ENCODE results near the gene SNX25. TPM values are rescaled to one million over a fixed set of nuclear protein-coding genes. Genes with fewer than 3 reads are reported as not detected.
A peak's percentile ranks its signal among the peaks of the same experiment; 100 is the strongest.

Gene SNX25
- total and polyA plus RNA-seq, 2 donors, result 9.9 to 32.7 TPM

DNA sequence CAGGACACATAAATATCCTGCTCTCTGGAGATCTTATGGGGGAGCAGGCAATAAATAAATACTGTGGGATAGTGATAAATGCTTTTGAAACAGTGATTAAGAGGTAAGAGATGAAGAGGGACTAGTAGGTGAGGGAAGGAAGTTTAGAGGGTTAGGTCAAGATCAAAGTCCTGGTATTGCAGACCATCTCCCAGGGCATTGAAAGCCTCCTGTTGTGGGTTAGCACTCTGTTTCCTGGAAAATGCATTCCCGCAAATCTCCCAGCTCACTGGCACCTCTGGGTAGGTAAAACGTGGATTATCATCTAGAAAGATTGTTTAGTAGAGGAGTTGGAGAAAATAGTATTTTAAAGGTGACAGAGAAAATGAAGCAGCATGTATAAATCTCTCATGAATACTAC lies 2.2 kb downstream of the SNX25 start:
- no peak overlapping the region for H3K4me3 ChIP-seq (ENCODE audit: low read depth, low read length)
- no peak overlapping the region for H3K27ac ChIP-seq (ENCODE audit: low read depth)
- no peak for DNase-seq (ENCODE audit: extremely low spot score)
- no peaks in the 10 kb centered on the region for H3K4me1 ChIP-seq (ENCODE audit: insufficient read depth)
- 66% methylated on average over 2 of the region's 2 CpGs for WGBS
- H3K36me3 ChIP-seq (ENCODE audit: insufficient read depth), result no peaks in the 10 kb centered on the region

GRCh38 chr4:185212581-185212980 lies 3.2 kb downstream of the SNX25 start:
- Histone ChIP-seq H3K27ac (ENCODE audit: low read depth) (no peak overlapping the region), H3K4me1 (ENCODE audit: insufficient read depth) (no peaks in the 10 kb centered on the region), H3K4me3 (ENCODE audit: low read depth, low read length) (no peak overlapping the region), H3K36me3 (ENCODE audit: insufficient read depth) (no peaks in the 10 kb centered on the region)
- no peak for DNase-seq (ENCODE audit: extremely low spot score)
- 96% methylated on average over 4 of the region's 4 CpGs for WGBS

GRCh38 chr4:185213877-185214276 lies 4.5 kb downstream of the SNX25 start:
- no peaks in the 10 kb centered on the region for H3K4me1 ChIP-seq (ENCODE audit: insufficient read depth)
- DNase-seq (ENCODE audit: extremely low spot score), result no peak
- 96% methylated on average over 4 of the region's 4 CpGs for WGBS

DNA sequence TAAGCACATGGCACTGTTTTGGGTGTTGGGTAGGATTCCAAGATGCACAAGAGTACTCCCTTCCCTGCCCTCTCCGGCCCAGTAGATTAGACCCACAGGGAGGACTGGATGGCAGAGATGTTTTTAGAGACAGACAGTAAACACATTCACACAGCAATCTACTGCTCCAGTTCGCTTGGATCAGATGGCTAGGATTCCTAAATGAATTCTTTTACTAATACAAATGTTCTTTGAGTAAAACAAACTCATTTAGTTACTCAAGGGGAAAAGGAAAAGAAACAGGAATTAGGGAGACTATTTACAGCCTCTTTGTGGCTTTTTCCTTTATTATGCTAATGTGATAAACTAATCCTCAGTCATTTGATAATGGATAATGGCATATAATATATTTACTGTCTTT lies 5.9 kb downstream of the SNX25 start:
- no peaks in the 10 kb centered on the region for H3K4me1 ChIP-seq (ENCODE audit: insufficient read depth)
- no peaks in the 10 kb centered on the region for H3K36me3 ChIP-seq (ENCODE audit: insufficient read depth)
- WGBS, result 44% methylated on average over 2 of the region's 2 CpGs
- H3K4me3 ChIP-seq (ENCODE audit: low read depth, low read length), result no peak overlapping the region
- no peak overlapping the region for H3K27ac ChIP-seq (ENCODE audit: low read depth)
- DNase-seq (ENCODE audit: extremely low spot score), result no peak

More at GRCh38 chr4:185213877-185214276, 4.5 kb downstream of the SNX25 start:
- Histone ChIP-seq H3K36me3 (ENCODE audit: insufficient read depth) (no peaks in the 10 kb centered on the region), H3K27ac (ENCODE audit: low read depth) (no peak overlapping the region), H3K4me3 (ENCODE audit: low read depth, low read length) (no peak overlapping the region)

GRCh38 chr4:185217408-185217975 lies 8.1 kb downstream of the SNX25 start:
- WGBS, result 74% methylated on average over 6 of the region's 6 CpGs
- Histone ChIP-seq H3K4me1 (ENCODE audit: insufficient read depth) (no peaks in the 10 kb centered on the region), H3K27ac (ENCODE audit: low read depth) (no peak overlapping the region), H3K36me3 (ENCODE audit: insufficient read depth) (no peaks in the 10 kb centered on the region), H3K4me3 (ENCODE audit: low read depth, low read length) (no peak overlapping the region)
- no peak for DNase-seq (ENCODE audit: extremely low spot score)

GRCh38 chr4:185218312-185218711 lies 8.9 kb downstream of the SNX25 start:
- Histone ChIP-seq H3K4me3 (ENCODE audit: low read depth, low read length) (no peak overlapping the region), H3K27ac (ENCODE audit: low read depth) (no peak overlapping the region), H3K4me1 (ENCODE audit: insufficient read depth) (no peaks in the 10 kb centered on the region), H3K36me3 (ENCODE audit: insufficient read depth) (no peaks in the 10 kb centered on the region)
- DNase-seq (ENCODE audit: extremely low spot score), result no peak
- WGBS, result 94% methylated on average over 2 of the region's 2 CpGs

DNA sequence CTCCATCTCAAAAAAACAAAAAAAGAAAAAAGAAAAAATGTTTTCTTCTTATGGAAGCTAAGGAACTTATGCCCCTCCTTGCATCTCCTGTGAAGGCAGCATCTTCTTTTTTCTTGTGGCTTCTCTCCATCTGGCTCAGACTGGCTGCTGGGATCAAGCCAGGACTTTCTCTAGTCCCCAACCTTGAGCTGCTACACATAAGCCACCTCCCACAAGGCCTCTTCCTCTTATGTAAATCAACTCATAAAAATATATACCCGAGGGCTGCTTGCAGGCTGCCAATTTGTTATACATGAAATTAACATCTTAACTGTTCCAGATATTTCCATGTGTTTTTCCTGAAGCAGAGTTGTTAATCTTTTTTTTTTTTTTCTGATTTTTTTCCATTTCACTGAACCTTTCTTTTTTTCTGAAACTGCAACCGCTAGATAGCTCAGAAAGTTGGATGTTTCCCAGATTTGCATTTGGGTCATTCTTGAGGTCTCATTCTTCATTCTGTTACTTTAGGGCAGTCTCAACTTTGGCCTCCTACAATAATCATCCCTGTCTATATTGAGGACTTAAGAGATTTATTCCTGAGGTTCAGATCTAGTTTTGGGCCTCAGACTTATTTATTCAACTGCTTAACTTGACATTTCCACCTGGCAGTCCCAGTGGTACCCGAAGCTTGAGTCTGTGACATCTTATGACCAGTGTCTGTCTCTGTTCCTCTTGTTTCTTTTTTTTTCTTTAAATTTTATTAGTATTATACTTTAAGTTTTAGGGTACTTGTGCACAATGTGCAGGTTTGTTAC lies 10.3 kb downstream of the SNX25 start:
- peak; percentile 77 for DNase-seq (ENCODE audit: extremely low spot score)

DNA sequence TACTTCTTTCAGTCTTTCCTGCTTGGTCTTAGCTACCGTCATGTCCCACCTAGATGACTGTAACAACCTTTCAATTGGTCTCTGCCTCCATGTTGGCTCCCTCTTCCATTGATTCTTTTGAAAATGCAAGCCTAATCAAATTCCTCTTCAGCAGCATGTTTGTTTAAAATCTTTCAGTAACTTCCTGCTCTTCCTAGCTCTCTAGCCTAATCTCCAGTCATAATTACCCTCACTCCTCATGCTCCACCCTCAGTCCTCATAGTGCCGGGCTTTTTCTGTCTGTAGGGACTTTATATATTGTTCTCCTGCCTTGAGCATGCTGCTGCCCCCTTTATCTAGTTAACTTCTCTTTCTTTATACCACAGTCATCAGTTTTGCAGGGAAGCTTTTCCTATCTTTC lies 12.1 kb downstream of the SNX25 start:
- H3K4me3 ChIP-seq (ENCODE audit: low read depth, low read length), result no peak overlapping the region
- DNase-seq (ENCODE audit: extremely low spot score), result no peak
- WGBS, result 81% methylated on average over 2 of the region's 2 CpGs
- no peaks in the 10 kb centered on the region for H3K36me3 ChIP-seq (ENCODE audit: insufficient read depth)
- no peaks in the 10 kb centered on the region for H3K4me1 ChIP-seq (ENCODE audit: insufficient read depth)
- no peak overlapping the region for H3K27ac ChIP-seq (ENCODE audit: low read depth)

More for the DNA sequence above, 10.3 kb downstream of the SNX25 start:
- Histone ChIP-seq H3K36me3 (ENCODE audit: insufficient read depth) (no peaks in the 10 kb centered on the region), H3K4me1 (ENCODE audit: insufficient read depth) (no peaks in the 10 kb centered on the region), H3K4me3 (ENCODE audit: low read depth, low read length) (no peak overlapping the region), H3K27ac (ENCODE audit: low read depth) (no peak overlapping the region)
- 31% methylated on average over 3 of the region's 3 CpGs for WGBS

DNA sequence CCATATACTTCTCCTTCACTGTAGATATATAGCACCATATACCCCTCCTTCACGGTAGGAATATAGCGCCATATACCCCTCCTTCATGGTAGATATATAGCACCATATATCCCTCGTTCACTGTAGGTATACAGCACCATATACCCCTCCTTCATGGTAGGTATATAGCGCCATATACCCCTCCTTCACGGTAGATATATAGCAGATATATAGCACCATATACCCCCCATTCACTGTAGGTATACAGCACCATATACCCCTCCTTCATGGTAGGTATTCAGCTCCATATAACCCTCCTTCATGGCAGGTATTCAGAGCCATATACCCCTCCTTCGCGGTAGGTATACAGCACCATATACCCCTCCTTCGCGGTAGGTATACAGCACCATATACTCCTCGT lies 12.5 kb downstream of the SNX25 start:
- no peak overlapping the region for H3K27ac ChIP-seq (ENCODE audit: low read depth)
- 83% methylated on average over 10 of the region's 10 CpGs for WGBS
- no peak overlapping the region for H3K4me3 ChIP-seq (ENCODE audit: low read depth, low read length)
- no peaks in the 10 kb centered on the region for H3K4me1 ChIP-seq (ENCODE audit: insufficient read depth)
- DNase-seq (ENCODE audit: extremely low spot score), result no peak
- H3K36me3 ChIP-seq (ENCODE audit: insufficient read depth), result no peaks in the 10 kb centered on the region

DNA sequence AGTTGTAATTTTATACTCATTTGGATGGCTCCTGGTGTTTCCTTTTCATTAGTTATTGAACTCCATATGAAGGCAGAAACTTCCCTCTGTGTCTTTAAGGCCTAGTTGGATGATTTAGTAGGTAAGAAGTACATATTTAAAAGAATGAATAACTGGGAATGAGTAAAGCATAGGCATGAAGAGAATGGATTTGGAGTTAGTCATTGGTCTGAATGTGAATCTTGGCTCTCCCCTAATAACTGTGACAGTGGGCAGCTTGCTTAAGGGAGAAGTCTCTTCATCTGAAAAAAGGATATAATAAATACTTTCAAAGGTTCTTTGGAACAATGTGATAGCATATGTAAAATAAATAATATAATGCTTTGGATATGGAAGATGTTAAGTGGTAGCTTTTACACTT lies 13.2 kb downstream of the SNX25 start:
- Histone ChIP-seq H3K4me1 (ENCODE audit: insufficient read depth) (no peaks in the 10 kb centered on the region), H3K36me3 (ENCODE audit: insufficient read depth) (no peaks in the 10 kb centered on the region), H3K27ac (ENCODE audit: low read depth) (no peak overlapping the region), H3K4me3 (ENCODE audit: low read depth, low read length) (no peak overlapping the region)
- DNase-seq (ENCODE audit: extremely low spot score), result no peak

DNA sequence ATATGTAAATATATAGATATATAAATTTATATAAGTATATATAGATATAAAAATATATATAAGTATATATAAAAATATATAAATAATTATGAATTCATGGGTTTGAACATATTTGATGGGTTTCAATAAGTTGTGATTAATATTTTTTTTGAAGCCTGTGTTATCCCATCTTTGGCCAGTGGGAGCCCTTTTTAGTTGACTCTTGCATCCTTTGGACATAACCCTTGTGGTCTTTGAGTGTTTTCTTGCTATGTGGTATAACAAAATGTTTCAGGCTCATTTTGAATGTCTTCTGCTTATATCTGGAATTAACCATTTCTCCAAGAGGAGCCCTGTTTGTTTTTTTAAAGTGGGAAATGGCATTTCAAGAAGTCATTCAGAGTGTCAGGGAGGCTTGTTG lies 15.2 kb downstream of the SNX25 start:
- Histone ChIP-seq H3K36me3 (ENCODE audit: insufficient read depth) (no peaks in the 10 kb centered on the region), H3K4me1 (ENCODE audit: insufficient read depth) (no peaks in the 10 kb centered on the region), H3K4me3 (ENCODE audit: low read depth, low read length) (no peak overlapping the region), H3K27ac (ENCODE audit: low read depth) (no peak overlapping the region)
- DNase-seq (ENCODE audit: extremely low spot score), result no peak

GRCh38 chr4:185225940-185226339 lies 16.5 kb downstream of the SNX25 start:
- H3K36me3 ChIP-seq (ENCODE audit: insufficient read depth), result no peaks in the 10 kb centered on the region
- no peak overlapping the region for H3K4me3 ChIP-seq (ENCODE audit: low read depth, low read length)
- DNase-seq (ENCODE audit: extremely low spot score), result no peak
- WGBS, result 96% methylated on average over 6 of the region's 6 CpGs
- no peak overlapping the region for H3K27ac ChIP-seq (ENCODE audit: low read depth)
- H3K4me1 ChIP-seq (ENCODE audit: insufficient read depth), result no peaks in the 10 kb centered on the region

GRCh38 chr4:185227131-185227551 lies 17.7 kb downstream of the SNX25 start:
- 33% methylated on average over 4 of the region's 4 CpGs for WGBS
- Histone ChIP-seq H3K27ac (ENCODE audit: low read depth) (no peak overlapping the region), H3K4me3 (ENCODE audit: low read depth, low read length) (no peak overlapping the region), H3K36me3 (ENCODE audit: insufficient read depth) (no peaks in the 10 kb centered on the region), H3K4me1 (ENCODE audit: insufficient read depth) (no peaks in the 10 kb centered on the region)
- DNase-seq (ENCODE audit: extremely low spot score), result no peak

GRCh38 chr4:185227713-185228278 lies 18.4 kb downstream of the SNX25 start:
- no peak overlapping the region for H3K4me3 ChIP-seq (ENCODE audit: low read depth, low read length)
- WGBS, result 86% methylated on average over 9 of the region's 9 CpGs
- DNase-seq (ENCODE audit: extremely low spot score), result no peak
- H3K36me3 ChIP-seq (ENCODE audit: insufficient read depth), result no peaks in the 10 kb centered on the region
- no peaks in the 10 kb centered on the region for H3K4me1 ChIP-seq (ENCODE audit: insufficient read depth)
- no peak overlapping the region for H3K27ac ChIP-seq (ENCODE audit: low read depth)
